Fibroblast of gingiva (primary cell): ENCODE data around the gene ELP5.

Experiments
- DNase-seq: peaks from one replicate; pipeline ENCODE4 v3.0.0-alpha.2; 2011; ENCODE audit warnings: low read depth

The ELP5 gene

GRCh38 chr17:7285679-7286078 lies 33.7 kb downstream of the ELP5 start:
- DNase-seq, result no peak

GRCh38 chr17:7289256-7290032 lies 37.4 kb downstream of the ELP5 start:
- no peak for DNase-seq

- DNase-seq, result no peak
Measured at GRCh38 chr17:7290166-7290565, 38.2 kb downstream of the ELP5 start.

GRCh38 chr17:7290685-7291084 lies 38.7 kb downstream of the ELP5 start:
- DNase-seq, result no peak

- DNase-seq, result no peak
Measured at GRCh38 chr17:7292194-7292593, 40.2 kb downstream of the ELP5 start.

GRCh38 chr17:7292729-7293128 lies 40.7 kb downstream of the ELP5 start:
- no peak for DNase-seq

GRCh38 chr17:7293159-7293558 lies 41.1 kb downstream of the ELP5 start:
- DNase-seq, result no peak

GRCh38 chr17:7293816-7294613 lies 42.0 kb downstream of the ELP5 start:
- no peak for DNase-seq

- no peak for DNase-seq
Measured at GRCh38 chr17:7294614-7295153, 42.7 kb downstream of the ELP5 start, which contains the start of gene YBX2. Gene YBX2, minus strand, starts transcription at chr17:7294639. Its CDS starts 139 bp downstream, at chr17:7294500.

- DNase-seq, result no peak
Measured at GRCh38 chr17:7295230-7296180, 43.5 kb downstream of the ELP5 start.

GRCh38 chr17:7296189-7296861 lies 44.3 kb downstream of the ELP5 start:
- peak; percentile 82 for DNase-seq

- no peak for DNase-seq
Measured at GRCh38 chr17:7304179-7304578, 52.2 kb downstream of the ELP5 start.

- DNase-seq, result peak; percentile 100
Measured at GRCh38 chr17:7306911-7307685, 55.1 kb downstream of the ELP5 start, which contains the start of gene EIF5A. Gene EIF5A, plus strand, starts transcription at chr17:7307628. Its CDS starts 2,008 bp downstream, at chr17:7309636.

- DNase-seq, result peak; percentile 45
Measured at GRCh38 chr17:7307686-7308624, 55.9 kb downstream of the ELP5 start.

GRCh38 chr17:7308625-7309433 lies 56.8 kb downstream of the ELP5 start:
- peak; percentile 72 for DNase-seq
